NCI-H146 treated with DMSO at 0.1 percent for 48 hours (cell line): ENCODE measurements around the gene PPFIBP2.

Experiments used
- DNase-seq: peaks from one replicate; lab custom pipeline; 2025; ENCODE audit not compliant: unreplicated experiment; lab: John Stamatoyannopoulos, UW

The PPFIBP2 gene

GRCh38 chr11:7622721-7623120 is 108.9 kb downstream of the PPFIBP2 start:
- no peak for DNase-seq

DNA sequence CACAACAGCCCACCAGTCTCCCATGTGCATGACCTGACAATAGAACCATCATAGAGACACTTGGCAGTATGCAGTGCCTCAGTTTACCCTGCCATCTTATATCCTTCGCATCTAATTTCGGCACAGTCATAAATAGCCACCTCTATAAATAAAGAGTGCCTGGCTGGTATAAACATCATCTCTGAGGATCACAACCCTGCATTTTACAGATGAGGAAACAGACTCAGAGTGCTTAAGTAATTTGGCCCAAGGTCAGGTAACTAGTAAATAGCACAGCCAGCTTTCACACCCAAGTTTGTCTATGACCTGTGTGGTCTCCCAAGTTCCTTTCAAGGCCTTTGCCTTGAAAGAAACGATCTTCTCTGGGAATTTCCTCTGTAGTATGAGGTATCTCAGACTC is 114.9 kb downstream of the PPFIBP2 start:
- DNase-seq: no peak

- DNase-seq: no peak
These were observed 116.2 kb downstream of the PPFIBP2 start for GRCh38 chr11:7630002-7630401.

DNA sequence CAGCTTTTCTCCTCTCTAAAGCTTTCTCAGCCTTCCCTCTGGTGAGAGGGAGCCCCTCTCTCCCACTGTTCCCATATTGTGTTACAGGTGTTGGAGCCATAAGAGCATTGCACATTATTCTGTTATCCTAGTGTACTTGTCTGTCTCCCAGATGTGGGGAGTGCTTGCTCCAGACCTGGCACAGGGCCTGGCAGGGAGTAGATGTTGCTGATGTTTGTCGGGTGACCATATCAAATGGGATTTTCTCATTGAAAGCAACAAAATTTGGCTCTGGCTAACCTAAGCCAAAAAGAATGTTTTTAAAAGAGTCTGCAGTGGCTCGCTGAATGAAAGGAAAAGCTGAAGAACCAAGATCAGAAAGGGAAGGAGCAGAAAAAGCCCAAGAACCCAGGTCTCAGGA is 118.4 kb downstream of the PPFIBP2 start:
- no peak for DNase-seq

GRCh38 chr11:7635137-7635536 is 121.3 kb downstream of the PPFIBP2 start:
- no peak for DNase-seq

GRCh38 chr11:7635708-7636107 is 121.9 kb downstream of the PPFIBP2 start:
- DNase-seq: no peak

GRCh38 chr11:7636350-7636749 is 122.6 kb downstream of the PPFIBP2 start:
- no peak for DNase-seq

DNA sequence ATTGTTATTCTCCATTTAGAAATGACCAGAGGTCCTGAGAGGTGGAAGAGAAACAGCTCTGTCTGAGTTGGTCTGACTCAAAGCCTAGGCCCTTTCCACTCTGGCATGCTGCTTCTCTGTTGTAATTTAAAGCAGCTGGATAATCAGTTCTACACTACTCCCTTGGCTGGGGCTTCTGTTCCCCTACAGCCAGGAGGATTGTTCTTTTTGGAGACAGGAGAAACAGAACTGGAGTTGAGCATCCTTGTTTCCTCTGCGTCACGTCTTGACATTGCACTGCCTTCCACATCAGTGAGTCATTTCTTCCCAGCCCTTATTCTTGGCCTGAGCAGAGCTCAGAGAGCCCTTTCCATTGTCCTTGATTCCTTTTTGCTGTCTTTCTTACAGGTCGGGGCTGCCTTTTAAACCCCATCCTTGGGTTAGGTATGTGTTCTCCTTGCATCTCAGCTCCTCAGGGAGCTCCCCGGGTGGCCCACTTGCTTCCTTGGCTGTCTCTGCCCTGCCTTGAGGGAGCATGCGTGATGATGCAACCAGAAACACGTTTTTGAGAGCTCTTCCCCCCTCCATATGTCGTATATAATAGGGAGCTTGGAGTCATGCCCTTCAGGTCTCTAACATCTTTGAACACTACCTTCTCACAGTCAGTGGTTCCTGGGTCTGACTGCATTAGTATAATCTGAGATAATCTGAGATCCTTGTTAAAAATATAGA is 123.8 kb downstream of the PPFIBP2 start:
- DNase-seq: no peak

DNA sequence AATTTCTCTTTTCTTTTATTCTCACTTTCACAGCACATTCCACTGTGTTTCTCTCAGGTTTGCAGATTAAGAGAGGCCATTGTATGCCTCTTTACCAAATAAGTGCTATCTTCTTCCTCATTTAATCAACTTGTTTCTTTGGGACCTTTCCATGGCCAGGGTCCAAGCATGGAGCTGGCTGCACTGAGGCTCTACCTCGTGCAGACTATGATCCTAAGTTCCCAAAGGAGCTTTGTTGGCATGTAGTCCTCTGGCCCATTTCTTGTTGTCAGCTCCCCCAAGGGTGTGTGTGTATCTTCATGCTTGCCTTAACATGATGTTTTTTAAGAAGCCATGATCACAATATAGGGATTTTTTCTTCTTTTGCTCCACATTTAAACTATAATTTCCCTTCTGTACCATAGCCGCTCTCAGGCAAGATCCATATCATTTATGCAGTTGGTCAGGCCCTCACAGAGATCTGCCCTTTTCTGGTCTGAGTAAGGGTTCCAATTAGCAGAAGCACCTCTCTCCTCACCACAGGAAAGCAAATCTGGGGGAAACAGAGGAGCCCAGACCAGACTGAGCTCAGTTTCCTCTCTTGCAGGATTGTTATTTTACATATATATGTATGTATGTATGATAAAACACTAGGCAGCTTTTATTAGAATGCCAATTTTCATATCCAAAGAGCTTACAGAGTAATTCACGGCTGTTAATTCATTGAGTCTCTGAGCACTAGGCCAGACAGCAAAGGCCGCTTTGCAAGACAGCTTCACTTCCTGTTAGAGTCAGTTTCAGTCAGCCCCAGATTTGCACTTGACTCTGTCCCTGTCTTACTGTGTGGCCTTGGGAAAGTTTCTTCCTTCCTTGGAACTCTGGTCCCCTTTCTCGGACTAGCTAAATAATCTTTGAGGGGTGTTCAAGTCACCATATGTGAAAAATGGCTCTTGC is 125.2 kb downstream of the PPFIBP2 start:
- DNase-seq: no peak

- DNase-seq: no peak
These were observed 125.8 kb downstream of the PPFIBP2 start for GRCh38 chr11:7639643-7640025.

DNA sequence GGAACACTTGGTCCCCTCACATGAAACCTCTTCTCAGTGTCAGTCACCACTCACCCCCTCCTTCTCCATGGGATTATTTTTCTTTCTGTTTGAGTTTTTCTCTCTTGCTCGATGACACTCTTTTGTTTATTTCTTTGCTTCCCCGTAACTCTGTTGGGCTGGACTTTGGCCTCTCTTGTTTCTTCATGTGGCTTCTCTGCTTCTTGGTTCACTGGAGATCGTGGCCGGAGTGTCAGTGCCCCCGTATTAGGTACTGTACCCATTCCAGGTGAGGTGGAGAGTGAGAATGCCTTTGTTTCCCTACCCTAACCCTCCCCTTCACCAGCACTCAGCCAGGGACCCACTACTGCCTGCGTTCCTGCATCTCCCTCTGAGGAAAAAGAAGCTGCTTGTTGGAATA is 127.0 kb downstream of the PPFIBP2 start:
- no peak for DNase-seq

DNA sequence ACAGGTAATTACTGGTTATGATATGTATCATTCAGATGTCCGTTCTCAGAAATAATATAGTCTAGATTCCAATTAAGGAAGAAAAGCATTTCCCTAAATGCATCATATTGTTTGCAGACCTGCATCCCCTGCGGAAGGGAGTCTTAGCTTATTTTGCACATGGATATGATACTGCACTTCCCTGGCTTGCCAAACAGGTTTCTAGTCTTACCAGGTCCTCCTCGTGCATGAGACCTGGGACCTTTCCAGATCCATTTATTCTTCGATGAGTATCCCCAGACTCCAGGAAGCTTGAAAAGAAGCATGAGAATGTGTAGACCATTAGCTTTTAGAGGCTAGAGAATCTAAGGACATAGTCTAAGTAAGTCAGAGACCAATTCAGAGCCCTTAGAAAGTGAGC is 128.9 kb downstream of the PPFIBP2 start:
- DNase-seq: no peak

GRCh38 chr11:7643314-7643713 is 129.5 kb downstream of the PPFIBP2 start:
- no peak for DNase-seq

GRCh38 chr11:7645206-7645605 is 131.4 kb downstream of the PPFIBP2 start:
- no peak for DNase-seq

- DNase-seq: no peak
These were observed 133.1 kb downstream of the PPFIBP2 start for GRCh38 chr11:7646866-7647265.

GRCh38 chr11:7648264-7648663 is 134.5 kb downstream of the PPFIBP2 start:
- DNase-seq: no peak

DNA sequence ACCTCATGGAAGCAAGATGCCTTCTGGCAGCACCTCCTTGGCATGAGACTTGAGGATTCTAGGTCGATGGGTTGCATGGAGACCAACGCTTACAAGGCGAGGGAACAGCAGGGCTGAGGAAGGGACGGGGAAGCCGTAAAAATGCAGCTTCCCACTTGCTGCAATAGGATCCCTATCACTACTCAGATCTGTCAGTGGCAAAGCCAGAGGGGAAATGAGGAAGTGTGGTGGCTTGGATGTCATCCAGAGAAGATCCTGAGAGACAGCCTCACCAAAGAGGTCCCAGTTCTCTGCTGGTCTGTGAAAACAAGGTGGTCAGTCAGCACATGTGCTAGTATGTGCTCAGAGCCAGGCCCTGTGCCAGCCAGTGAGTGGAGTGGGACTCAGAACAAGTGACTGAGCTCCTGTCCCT is 137.3 kb downstream of the PPFIBP2 start:
- DNase-seq: no peak

DNA sequence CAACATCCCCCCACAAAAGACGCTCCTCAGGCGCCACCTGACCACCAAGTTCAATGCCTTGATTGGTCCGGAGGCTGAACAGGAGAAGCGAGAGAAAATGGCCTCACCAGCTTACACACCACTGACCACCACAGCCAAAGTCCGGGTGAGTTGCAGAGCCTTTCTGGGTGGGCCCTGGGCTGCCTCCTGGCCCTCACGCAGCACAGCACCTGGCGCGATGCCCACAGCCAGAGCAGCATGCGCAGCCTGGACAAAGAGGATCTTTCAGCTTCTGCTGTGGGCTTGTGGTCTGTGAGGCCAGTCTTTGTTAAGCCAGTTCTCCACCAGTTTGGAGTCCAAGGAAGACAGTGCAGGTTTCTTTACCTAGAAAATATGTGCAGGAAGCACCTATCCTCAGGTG is 137.9 kb downstream of the PPFIBP2 start:
- no peak for DNase-seq

DNA sequence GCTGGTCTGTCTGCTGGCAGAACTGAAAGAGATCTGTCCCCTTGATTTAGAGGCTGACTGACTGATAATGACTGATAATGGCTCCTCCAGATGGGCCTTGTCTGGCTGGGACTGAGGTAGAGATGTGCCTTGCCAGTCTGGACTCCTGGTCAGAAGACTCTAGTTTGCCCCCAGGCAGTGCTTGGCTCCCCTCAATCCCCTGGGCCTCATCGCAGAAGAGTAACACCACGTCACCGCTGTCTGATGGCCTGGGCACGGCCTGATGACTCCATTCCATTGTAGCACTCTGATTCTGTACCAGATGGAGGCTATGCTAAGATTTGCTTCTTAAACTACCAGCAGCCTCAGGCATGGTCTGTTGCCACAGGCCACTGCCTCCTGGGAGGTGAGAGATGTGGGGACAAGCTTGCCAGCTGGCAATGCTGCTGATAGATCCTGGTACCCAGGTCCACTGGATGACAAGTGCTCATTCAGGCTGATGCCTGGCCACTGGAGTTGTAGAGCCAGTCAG is 140.5 kb downstream of the PPFIBP2 start:
- DNase-seq: no peak

DNA sequence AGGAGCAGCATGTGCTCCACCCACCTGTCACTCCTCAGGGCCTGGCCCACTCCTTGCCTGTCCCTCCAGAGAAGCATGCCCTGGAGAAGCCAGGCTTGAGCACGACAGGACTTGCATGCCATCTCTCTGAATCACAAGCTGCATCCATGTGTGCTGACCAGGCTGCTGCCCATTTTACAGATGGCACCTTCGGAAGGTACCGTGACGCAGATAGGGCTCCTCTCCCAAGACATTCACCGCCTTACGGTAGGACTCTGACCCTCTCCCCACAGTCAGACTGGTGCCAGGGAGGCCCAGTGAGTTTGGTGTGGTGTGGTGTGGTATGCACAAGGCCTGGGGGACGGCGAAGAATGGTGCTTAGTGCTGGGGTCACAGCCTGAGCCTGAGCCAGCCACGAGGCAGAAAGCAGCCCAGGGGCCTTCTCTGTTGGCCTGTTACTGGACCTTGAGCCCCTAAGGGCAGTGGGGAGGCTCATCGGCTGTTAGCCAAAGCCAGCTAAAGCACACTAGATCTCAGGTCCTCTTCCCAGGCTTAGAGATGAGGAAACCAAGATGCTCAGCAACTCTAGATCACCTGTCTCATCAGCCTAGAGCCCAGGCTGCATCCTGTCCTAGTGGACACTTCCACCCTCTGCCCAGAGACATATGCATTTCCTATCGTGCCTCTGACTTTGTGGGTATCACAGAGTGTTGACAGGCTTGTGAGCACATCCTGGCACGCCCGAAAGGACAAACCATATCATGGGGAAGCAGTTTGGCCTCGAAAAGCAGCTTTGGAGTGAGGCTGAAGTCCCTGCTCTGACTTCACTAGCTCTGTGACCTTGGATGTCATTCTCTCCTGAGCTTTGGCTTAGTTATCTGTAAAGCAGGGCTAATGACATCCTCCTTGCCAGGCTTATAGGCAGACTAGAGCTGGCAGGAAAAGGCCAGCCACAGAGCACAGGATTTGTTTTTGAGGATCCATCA is 141.7 kb downstream of the PPFIBP2 start:
- DNase-seq: no peak

DNA sequence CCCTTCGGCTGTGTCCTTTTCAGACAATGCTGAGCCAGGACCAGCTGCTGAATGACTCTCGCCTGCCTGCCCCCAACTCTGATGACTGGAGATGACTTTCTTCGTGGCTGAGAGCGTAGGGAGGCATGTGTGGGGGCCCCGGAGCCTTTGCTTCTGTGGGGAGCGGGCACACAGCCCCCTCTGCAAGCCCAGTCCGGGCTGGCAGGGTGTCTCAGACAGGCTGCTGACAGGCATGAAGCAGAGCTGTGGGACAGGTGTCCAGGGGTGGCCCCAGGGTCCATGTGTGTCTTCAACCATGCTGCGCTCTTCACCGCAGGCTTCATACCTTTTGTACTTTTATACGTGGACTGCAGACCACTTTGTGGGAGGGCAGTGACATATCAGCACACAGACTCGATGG is 142.9 kb downstream of the PPFIBP2 start:
- DNase-seq: no peak
